Adrenal gland (tissue), 5 donors: ENCODE results near the gene MCTP2.

Experiments used
- CTCF ChIP-seq, 6 experiments: fragments of 450-650 bp in 4 of 6; fragments of 200-600 bp in 2 of 6; sonication (generic) in 1 of 6; IDR thresholded peaks; 1 replicate in 5 of 6; 2 replicates in 1 of 6; pipeline versions ENCODE4 v1.5.1 to v1.8.0; 2016 to 2021; ENCODE audit warnings: antibody characterized with exemption in 6 of 6, mild to moderate bottlenecking in 2 of 6, moderate library complexity in 1 of 6
- POLR2A ChIP-seq, 2 donors: fragments of 450-650 bp; IDR thresholded peaks; one replicate each; pipeline ENCODE4 v1.6.1; 2017; ENCODE audit warnings: antibody characterized with exemption in 2 of 2, mild to moderate bottlenecking in 2 of 2, moderate library complexity in 1 of 2
- donor health status: DM: no; HTN: no; CAD: no.

GRCh38 chr15:94509259-94509658, 277.9 kb downstream of the MCTP2 start:
- TF ChIP-seq POLR2A (IDR thresholded peaks at IDR 0.05) (no peak), CTCF (IDR thresholded peaks at IDR 0.05) (no peak)
